CD1c-positive myeloid dendritic cell (primary cell): Measurements from ENCODE around the gene JMJD8.

ENCODE experiments used
- DNase-seq: peaks from one replicate; pipeline ENCODE4 v3.0.0-alpha.2; 2016; ENCODE audit errors: extremely low spot score

JMJD8 gene

DNA sequence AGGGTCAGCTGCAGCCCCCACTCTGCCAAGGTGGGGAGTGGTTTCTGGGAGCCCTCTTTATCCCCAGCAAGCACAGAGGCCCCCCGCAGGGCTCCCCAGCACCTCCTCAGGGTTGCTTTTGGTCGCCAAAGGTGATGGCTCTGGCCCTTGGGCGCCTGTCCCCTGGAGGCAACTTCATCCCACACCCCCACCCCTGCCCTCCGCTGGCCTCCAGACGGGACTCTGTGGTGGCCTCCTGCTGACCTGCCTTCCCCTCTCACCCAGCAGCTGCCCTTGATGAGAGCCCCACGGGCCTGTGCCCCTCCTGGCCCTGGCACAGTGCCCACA, 24.0 kb downstream of the JMJD8 start:
- DNase-seq: no peak

DNA sequence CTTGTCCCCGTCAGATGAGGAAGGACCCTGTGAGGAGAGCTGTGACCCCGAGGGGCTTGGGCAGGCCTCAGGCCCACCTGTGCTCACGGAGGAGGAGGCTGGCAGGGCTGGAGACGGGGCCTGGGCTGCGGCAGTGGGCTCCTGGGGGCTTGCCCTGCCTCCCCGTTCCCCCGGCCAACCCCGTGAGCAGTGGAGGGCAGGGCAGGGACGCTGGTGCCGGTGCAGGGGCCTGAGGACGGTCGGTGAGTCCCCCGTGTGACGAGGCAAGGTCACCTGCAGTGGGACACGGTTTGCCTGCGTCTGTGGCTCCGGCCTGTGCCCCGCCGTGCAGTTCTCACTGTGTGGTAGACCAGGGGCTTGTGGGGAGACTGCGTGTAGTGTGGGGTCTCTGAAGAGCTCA, 24.5 kb downstream of the JMJD8 start:
- no peak for DNase-seq

GRCh38 chr16:658679-659571, 25.2 kb downstream of the JMJD8 start:
- no peak for DNase-seq

DNA sequence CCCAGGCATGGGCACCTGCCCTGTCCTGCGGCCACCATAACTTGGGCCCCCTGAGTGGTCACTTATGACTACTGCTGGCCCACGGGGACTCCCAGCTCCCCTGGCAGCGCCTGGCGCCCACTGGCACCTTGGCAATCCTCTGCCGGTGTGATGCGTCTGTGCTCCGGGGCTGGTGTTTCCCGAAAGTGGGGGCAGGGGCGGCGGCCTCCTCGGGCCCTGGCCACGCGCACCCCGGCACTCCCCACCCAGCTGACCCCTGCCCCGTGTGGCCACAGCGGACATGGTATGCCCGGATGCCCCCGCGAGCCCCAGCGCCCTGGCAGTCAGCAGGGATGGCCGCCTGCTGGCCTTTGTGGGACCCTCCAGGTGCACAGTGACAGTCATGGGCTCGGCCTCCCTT, 26.6 kb downstream of the JMJD8 start:
- no peak for DNase-seq

- DNase-seq: no peak
Observed at GRCh38 chr16:654034-654433, 30.1 kb downstream of the JMJD8 start.

DNA sequence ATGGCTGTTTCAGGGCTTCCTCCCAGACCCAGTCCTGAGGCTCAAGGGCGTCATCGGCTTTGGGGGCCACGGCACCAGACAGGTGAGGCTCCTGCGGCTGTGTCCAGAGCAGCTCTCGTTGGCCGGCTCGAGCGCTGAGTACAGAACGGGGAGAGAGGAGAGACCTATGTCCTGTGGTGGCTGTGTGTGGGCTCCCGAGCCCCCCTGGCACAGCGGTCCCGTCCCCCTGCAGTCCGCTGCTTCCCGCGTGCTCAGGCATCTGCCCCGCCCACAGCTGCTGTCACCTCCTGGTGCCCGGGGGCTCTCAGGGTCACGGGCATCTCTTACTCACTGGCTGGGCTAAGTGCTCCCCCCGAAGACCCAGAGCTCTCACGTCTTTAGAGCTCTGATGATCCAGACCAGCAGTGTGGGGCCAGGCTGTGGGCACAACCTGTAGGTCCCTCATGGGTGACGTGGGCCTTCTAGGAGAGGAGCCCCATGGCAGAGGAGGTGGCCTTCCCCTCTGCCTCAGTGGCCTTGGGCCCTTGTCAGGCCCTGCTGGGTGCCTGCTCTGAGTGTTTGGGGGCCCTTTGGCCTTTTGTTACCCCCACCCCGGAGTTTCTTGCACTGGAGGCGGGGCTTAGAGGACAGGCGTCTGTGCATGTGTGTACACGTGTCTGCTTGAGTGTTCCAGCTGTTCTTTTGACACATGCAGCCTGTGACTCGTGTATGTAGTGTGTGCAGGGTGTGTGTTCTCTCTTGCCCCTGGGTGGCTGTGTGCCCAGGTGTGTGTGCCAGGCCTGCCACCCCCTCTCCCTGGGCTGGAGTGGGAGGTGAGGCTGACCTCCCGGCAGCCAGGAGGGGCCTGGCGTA, 31.5 kb downstream of the JMJD8 start:
- no peak for DNase-seq

- no peak for DNase-seq
Observed at GRCh38 chr16:651844-652243, 32.3 kb downstream of the JMJD8 start.

DNA sequence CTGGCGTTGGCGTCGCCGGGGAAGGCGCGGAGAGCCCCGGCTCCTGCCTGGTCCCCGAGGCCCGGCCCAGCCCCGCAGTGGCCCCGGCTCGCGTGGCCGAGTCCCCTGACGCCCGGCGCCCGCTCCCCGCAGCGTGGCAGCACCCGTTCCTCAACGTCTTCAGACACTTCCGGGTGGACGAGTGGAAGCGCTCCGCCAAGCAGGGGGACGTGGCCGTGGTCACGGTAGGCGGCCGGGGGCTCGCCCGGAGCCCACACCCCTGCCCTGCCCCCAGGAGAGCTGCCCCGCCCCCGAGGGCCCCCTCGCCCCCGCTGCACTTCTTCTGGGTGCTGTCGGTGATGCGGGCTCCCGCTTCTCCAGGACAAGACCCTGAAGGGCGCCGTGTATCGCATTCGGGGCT, 34.5 kb downstream of the JMJD8 start:
- no peak for DNase-seq

- DNase-seq: peak; percentile 97
Observed at GRCh38 chr16:648781-649589, 35.1 kb downstream of the JMJD8 start, which contains the start of gene WDR90. Gene WDR90 (plus strand): TSS chr16:649365. CDS start chr16:649417, 52 bp downstream.

- peak; percentile 46 for DNase-seq
Observed at GRCh38 chr16:648071-648780, 35.9 kb downstream of the JMJD8 start.

DNA sequence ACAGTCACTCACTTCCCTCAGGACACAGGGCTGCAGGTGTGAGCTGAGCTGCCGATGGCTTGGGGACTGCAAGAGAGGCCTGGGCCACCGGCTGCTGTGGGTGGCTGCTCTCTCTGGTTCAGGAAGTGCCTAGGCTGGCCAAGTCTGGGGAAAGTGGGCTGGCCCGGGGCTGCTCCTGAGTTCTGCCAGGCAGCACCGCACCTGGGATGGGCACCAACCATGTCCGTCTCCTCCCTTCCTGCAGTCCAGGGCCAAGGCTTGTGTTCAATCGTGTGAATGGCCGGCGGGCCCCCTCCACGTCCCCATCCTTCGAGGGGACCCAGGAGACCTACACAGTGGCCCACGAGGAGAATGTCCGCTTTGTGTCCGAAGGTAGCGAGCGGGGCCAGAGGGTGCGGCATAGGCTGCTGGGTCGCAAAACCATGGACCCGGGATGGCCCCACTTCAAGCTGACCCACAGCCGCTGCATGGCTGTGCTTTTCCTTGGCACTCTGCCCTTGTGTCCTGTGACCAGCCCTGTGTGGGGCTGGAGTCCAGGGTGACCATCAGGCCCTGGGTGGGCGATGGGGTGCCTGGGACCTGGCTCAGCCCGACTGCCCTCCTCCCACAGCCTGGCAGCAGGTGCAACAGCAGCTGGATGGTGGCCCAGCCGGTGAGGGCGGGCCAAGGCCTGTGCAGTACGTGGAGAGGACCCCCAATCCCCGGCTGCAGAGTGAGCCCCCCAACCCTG, 36.8 kb downstream of the JMJD8 start:
- DNase-seq: no peak

GRCh38 chr16:646679-647172, 37.4 kb downstream of the JMJD8 start:
- DNase-seq: no peak

DNA sequence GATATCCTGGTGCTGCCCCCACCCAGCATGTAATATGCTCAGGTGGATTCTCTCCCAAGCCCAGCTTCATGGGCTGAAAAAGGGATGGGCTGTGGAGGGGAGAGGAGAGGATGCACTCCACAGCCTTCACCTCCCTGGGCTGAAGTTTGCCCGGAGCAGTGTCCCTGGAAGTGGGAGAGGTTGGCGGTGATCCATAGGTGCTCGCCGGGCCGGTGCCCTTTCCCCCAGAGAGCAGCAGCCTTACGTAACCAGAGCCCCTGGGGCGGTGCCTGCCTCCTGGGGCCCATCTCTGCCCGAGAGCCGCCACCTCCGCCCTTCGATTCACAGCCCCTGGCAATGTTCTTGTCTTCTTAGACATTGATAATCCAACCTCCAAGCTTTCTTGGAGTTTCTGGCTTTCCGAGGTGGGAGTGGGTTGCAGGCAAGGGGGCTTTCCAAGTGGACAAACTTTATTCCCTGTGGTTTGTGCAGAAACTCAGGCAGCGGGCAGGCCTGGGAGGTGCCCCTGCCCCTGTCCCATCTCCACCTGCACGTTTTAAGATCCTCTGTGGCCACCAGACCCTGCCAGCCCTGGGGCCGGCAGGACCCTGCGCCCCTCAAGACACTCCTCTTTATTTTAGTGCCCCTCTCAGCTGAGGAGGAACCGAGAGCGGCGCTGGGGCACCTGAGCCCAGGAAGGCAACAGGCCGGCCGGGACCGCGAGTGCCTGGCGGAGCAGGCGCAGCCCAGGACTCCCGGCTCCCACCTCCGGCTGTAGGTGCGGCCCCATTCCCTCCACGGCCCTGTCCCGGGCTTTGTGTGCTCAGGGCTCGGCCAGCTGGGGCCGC, 38.1 kb downstream of the JMJD8 start:
- no peak for DNase-seq

GRCh38 chr16:644556-644955, 39.6 kb downstream of the JMJD8 start:
- no peak for DNase-seq

DNA sequence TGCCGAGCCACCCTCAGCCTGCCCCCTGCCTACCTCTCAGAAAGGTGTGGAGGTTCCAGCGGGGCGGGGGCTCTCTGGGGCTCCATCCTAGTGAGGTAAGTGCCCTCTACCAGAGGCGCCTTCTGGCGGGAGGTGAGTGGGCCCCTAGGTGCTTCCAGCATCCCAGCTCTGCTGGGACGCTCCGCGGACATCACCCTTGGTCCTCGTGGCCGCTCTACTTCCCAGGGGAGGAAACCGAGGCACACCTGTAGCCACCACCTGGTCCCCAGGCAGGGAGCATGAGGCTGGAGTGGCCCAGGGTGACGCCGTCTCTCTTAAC, 41.1 kb downstream of the JMJD8 start:
- no peak for DNase-seq

GRCh38 chr16:642189-643049, 41.7 kb downstream of the JMJD8 start:
- DNase-seq: peak; percentile 83

- DNase-seq: peak; percentile 90
Observed at GRCh38 chr16:641326-642188, 42.6 kb downstream of the JMJD8 start, which contains the start of gene MCRIP2. Gene MCRIP2 (plus strand): TSS chr16:641828. CDS start chr16:641992, 164 bp downstream.

- DNase-seq: no peak
Observed at GRCh38 chr16:640614-641013, 43.5 kb downstream of the JMJD8 start.
